ENCODE measurements around the gene WEE2.

DNA sequence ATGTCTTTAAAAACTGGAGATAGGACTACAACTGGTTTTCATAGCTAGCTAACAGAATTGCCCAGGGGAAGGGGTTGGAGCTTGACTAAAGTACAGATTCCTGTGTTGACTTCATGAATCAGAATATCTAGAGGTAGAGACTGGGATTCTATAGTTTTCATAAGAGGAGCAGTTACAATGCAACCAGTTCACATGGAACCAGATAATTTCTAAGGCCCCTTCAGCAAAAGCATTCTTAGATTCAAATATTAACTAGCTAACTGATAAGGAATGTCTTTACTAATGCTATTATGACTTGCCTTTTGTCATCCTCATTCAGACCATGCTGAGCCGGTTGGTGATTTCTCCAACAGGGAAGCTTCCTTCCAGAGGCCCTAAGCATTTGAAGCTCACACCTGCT lies 5.7 kb downstream of the WEE2 start:
- TF ChIP-seq EP300 (IDR thresholded peaks at IDR 0.05) (no peak), POLR2A (IDR thresholded peaks at IDR 0.05) (no peak), POLR2AphosphoS5 (IDR thresholded peaks at IDR 0.05) (no peak)
- TF ChIP-seq, protein P1, sequence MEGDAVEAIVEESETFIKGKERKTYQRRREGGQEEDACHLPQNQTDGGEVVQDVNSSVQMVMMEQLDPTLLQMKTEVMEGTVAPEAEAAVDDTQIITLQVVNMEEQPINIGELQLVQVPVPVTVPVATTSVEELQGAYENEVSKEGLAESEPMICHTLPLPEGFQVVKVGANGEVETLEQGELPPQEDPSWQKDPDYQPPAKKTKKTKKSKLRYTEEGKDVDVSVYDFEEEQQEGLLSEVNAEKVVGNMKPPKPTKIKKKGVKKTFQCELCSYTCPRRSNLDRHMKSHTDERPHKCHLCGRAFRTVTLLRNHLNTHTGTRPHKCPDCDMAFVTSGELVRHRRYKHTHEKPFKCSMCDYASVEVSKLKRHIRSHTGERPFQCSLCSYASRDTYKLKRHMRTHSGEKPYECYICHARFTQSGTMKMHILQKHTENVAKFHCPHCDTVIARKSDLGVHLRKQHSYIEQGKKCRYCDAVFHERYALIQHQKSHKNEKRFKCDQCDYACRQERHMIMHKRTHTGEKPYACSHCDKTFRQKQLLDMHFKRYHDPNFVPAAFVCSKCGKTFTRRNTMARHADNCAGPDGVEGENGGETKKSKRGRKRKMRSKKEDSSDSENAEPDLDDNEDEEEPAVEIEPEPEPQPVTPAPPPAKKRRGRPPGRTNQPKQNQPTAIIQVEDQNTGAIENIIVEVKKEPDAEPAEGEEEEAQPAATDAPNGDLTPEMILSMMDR (IDR thresholded peaks at IDR 0.05): no peak

Data from stomach (tissue), 4 donors.